HepG2 (cell line): ENCODE data around the gene STXBP4.

Experiments
- CBX2 ChIP-seq, 2 experiments: fragments of 200-600 bp in 1 of 2; sonication (generic); formaldehyde crosslinking in 1 of 2; IDR thresholded peaks; 2 replicates each; pipeline versions ENCODE4 v1.7.0 to v1.8.1; 2018 to 2022; ENCODE audit warnings: low read depth in 2 of 2, low read length in 1 of 2, mild to moderate bottlenecking in 1 of 2, missing genetic modification reagents in 1 of 2
- CHCHD3 ChIP-seq: sonication (generic); formaldehyde crosslinking; IDR thresholded peaks from 2 replicates; pipeline ENCODE4 v1.8.0; 2022; ENCODE audit warnings: mild to moderate bottlenecking, missing genetic modification reagents, moderate library complexity
- EZH2 ChIP-seq: conservative IDR thresholded peaks from 2 replicates; pipeline ENCODE4 v1.6.1; 2012; ENCODE audit warnings: mild to moderate bottlenecking, low read depth, low read length, moderate library complexity
- NFE2 ChIP-seq: sonication (generic); formaldehyde crosslinking; IDR thresholded peaks from 2 replicates; pipeline ENCODE4 v1.4.0; 2020; ENCODE audit warnings: missing genetic modification reagents
- RFX3 ChIP-seq: IDR thresholded peaks from 2 replicates; pipeline ENCODE4 v1.6.1; 2016; ENCODE audit warnings: missing biosample characterization, missing genetic modification reagents
- SP2 ChIP-seq: sonication (generic); formaldehyde crosslinking; IDR thresholded peaks from 2 replicates; pipeline ENCODE4 v1.5.1; 2020; ENCODE audit warnings: mild to moderate bottlenecking, missing genetic modification reagents
- STAG1 ChIP-seq: sonication (generic); formaldehyde crosslinking; IDR thresholded peaks from 2 replicates; pipeline ENCODE4 v1.4.0; 2020; ENCODE audit warnings: missing genetic modification reagents
- ZNF431 ChIP-seq: sonication (generic); formaldehyde crosslinking; IDR thresholded peaks from 2 replicates; pipeline ENCODE4 v1.9.0; 2022; ENCODE audit warnings: missing genetic modification reagents, low read depth, mild to moderate bottlenecking, borderline replicate concordance
- TF ChIP-seq, protein P1 (sequence below): fragments of 450-650 bp; IDR thresholded peaks from 2 replicates; pipeline ENCODE4 v1.6.1; 2016
- TF ChIP-seq, protein P2 (sequence below): fragments of 450-650 bp; IDR thresholded peaks from 2 replicates; pipeline ENCODE4 v1.6.1; 2017; ENCODE audit warnings: mild to moderate bottlenecking
- TF ChIP-seq, protein P3 (sequence below): sonication (generic); formaldehyde crosslinking; IDR thresholded peaks from 2 replicates; pipeline ENCODE4 v1.5.0; 2020; ENCODE audit warnings: mild to moderate bottlenecking, missing genetic modification reagents, moderate library complexity

DNA sequence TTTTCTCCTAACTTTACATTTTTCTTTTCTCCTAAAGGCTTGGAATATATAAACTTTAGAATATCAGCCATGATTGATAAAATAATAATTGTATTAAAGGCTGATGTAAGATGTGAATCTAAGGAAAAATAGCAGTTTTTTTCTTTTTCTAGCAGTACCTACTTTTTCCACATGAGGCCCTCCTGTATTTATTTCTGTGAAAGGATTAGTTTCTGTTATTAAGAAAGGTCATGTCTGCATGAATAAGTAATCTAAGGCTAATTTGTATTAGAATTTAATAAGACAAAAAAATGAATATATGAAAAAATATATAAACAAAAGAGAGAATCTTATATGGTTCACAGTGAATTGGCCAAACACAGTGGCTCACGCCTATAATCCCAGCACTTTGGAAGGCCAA is 85.3 kb downstream of the STXBP4 start:
- no peak for TF ChIP-seq SP2 (CRISPR knock-in tag)
- TF ChIP-seq, protein P1, sequence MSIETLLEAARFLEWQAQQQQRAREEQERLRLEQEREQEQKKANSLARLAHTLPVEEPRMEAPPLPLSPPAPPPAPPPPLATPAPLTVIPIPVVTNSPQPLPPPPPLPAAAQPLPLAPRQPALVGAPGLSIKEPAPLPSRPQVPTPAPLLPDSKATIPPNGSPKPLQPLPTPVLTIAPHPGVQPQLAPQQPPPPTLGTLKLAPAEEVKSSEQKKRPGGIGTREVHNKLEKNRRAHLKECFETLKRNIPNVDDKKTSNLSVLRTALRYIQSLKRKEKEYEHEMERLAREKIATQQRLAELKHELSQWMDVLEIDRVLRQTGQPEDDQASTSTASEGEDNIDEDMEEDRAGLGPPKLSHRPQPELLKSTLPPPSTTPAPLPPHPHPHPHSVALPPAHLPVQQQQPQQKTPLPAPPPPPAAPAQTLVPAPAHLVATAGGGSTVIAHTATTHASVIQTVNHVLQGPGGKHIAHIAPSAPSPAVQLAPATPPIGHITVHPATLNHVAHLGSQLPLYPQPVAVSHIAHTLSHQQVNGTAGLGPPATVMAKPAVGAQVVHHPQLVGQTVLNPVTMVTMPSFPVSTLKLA, result no peak
- TF ChIP-seq, protein P2, sequence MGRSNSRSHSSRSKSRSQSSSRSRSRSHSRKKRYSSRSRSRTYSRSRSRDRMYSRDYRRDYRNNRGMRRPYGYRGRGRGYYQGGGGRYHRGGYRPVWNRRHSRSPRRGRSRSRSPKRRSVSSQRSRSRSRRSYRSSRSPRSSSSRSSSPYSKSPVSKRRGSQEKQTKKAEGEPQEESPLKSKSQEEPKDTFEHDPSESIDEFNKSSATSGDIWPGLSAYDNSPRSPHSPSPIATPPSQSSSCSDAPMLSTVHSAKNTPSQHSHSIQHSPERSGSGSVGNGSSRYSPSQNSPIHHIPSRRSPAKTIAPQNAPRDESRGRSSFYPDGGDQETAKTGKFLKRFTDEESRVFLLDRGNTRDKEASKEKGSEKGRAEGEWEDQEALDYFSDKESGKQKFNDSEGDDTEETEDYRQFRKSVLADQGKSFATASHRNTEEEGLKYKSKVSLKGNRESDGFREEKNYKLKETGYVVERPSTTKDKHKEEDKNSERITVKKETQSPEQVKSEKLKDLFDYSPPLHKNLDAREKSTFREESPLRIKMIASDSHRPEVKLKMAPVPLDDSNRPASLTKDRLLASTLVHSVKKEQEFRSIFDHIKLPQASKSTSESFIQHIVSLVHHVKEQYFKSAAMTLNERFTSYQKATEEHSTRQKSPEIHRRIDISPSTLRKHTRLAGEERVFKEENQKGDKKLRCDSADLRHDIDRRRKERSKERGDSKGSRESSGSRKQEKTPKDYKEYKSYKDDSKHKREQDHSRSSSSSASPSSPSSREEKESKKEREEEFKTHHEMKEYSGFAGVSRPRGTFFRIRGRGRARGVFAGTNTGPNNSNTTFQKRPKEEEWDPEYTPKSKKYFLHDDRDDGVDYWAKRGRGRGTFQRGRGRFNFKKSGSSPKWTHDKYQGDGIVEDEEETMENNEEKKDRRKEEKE, result no peak
- TF ChIP-seq ZNF431 (CRISPR knock-in tag), result no peak
- peak; percentile 71 for TF ChIP-seq STAG1 (CRISPR knock-in tag)
- TF ChIP-seq CHCHD3, result no peak
- no peak for TF ChIP-seq CBX2 (IDR thresholded peaks at IDR 0.05; ENCODE audit: low read depth, low read length)
- TF ChIP-seq CBX2 (CRISPR knock-in tag; IDR thresholded peaks at IDR 0.05; ENCODE audit: low read depth), result no peak
- TF ChIP-seq, protein P3, sequence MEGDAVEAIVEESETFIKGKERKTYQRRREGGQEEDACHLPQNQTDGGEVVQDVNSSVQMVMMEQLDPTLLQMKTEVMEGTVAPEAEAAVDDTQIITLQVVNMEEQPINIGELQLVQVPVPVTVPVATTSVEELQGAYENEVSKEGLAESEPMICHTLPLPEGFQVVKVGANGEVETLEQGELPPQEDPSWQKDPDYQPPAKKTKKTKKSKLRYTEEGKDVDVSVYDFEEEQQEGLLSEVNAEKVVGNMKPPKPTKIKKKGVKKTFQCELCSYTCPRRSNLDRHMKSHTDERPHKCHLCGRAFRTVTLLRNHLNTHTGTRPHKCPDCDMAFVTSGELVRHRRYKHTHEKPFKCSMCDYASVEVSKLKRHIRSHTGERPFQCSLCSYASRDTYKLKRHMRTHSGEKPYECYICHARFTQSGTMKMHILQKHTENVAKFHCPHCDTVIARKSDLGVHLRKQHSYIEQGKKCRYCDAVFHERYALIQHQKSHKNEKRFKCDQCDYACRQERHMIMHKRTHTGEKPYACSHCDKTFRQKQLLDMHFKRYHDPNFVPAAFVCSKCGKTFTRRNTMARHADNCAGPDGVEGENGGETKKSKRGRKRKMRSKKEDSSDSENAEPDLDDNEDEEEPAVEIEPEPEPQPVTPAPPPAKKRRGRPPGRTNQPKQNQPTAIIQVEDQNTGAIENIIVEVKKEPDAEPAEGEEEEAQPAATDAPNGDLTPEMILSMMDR (CRISPR knock-in tag), result peak; percentile 46
- TF ChIP-seq EZH2, result no peak
- no peak for TF ChIP-seq RFX3 (CRISPR knock-in tag)
- TF ChIP-seq NFE2 (CRISPR knock-in tag), result no peak
